Measurements from ENCODE around the gene SYT12.
A peak's percentile ranks its signal among the peaks of the same experiment; 100 is the strongest.

Gene SYT12

DNA sequence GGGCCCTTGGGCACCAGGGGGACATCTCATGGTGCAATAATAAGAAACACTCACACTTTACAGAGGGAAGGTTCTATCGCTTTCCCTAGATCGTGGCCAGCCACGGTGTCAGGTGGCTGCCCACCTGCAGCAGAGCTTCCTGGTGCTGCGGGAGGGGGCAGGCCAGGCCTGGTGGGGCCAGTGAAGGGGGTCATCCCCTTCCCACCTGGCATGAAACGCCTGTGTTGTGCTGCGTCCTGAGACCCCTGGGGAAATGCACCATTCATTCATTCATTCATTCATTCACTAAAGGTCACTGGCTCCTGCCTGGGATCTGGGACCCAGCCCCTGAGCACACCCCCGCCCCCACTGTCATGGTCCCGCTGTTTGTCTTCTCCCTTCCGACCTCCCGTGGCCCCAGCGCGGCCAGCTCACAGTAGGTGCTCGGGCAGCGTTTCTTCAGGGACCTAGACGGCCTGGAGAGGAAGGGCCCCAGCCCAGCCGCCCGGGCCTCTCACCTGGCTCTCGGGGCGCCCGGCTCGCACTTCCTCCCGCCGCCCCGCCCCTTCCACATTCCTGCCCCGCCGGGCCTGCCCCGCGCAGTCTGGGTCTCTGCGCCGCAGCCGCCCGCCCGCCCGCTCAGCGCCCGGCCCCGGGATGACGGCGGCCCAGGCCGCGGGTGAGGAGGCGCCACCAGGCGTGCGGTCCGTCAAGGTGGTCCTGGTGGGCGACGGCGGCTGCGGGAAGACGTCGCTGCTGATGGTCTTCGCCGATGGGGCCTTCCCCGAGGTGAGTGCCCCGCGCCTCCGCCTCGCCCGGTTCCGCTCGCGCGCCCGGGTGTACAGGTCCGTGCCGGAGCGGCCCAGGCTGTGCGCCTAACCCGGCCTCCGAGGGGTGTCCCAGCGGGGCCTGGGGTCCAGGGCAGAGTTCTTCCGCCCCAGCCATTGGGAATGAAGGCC, 33.6 kb downstream of the SYT12 start, which contains the start of gene RHOD:
RHOD (plus strand) TSS at position 581 of the 938 bp plus-strand sequence; CDS start at position 637, 56 bp downstream.
- DNase-seq: peak; percentile 16

- DNase-seq: no peak
Measured at GRCh38 chr11:67057205-67057672, 34.3 kb downstream of the SYT12 start.

GRCh38 chr11:67058506-67058905, 35.6 kb downstream of the SYT12 start:
- no peak for DNase-seq

- no peak for DNase-seq
Measured at GRCh38 chr11:67059671-67060070, 36.7 kb downstream of the SYT12 start.

DNA sequence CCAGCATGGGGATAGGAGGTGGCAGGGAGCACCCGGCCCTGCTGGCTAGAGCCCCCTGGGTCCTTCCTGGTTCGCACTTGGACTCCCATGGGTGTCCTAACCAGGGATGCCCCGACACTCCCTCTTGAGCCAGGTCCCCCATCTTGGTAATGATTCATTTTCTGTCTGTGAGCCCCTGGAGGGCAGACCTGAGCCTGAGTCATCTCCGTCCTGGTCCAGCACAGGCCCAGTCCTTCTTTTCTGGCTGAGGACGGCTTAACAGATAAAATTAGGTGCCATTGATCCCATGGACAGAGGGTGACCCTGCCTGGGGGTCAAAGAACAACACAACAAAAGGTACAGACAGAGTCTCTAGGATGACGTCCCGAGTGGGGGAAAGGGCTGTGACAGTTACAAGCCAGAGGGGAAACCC, 37.2 kb downstream of the SYT12 start:
- no peak for DNase-seq

GRCh38 chr11:67062526-67063373, 39.8 kb downstream of the SYT12 start:
- DNase-seq: no peak

DNA sequence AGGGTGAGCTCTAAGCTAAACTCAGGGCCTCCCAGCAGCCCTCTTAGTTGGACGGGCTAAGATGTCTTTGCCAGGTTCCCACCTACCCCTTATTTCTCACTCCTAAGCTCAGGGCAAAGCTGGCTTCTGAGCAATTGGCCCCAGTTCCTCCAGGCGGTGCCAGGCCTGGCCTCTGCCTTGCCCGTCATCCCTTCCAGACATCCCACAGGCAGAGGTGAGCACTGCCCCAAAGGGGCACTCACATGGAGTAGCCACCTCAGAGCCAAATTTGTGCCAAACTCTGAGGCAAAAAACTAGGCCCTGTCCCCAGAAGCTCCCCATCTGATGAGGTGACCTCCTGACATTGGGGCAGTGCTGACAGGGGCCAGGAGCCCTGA, 43.4 kb downstream of the SYT12 start:
- no peak for DNase-seq

DNA sequence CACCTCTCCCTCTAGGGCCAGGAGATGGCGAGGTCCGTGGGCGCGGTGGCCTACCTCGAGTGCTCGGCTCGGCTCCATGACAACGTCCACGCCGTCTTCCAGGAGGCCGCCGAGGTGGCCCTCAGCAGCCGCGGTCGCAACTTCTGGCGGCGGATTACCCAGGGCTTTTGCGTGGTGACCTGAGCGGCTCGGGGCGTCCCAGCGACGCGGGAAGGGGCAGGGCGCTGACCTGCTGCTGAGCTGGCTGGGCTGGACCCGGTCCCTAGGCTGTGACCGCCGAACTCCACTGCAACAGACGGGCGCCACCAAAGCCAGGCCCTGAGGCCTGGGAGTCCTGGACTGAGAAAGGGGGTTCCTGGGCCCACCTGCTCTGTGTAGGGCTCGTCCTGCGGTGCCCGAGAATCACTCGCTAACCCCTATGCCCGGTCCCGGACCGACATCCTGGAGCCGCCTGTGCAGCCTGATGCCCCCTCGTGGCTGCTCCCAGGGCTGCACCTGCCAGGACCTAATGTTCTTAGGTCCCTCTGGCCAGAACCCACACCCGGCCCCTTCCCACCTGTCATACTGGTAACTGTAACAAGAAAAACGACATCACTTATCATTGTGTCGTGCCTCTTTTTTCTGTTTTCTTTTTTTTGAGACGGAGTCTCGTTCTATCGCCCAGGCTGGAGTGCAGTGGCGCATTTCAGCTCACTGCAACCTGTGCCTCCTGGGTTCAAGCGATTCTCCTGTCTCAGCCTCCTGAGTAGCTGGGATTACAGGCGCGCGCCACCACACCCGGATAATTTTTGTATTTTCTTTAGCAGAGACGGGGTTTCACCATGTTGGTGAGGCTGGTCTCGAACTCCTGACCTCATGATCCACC, 48.7 kb downstream of the SYT12 start:
- peak; percentile 54 for DNase-seq

GRCh38 chr11:67072295-67072694, 49.4 kb downstream of the SYT12 start:
- no peak for DNase-seq

DNA sequence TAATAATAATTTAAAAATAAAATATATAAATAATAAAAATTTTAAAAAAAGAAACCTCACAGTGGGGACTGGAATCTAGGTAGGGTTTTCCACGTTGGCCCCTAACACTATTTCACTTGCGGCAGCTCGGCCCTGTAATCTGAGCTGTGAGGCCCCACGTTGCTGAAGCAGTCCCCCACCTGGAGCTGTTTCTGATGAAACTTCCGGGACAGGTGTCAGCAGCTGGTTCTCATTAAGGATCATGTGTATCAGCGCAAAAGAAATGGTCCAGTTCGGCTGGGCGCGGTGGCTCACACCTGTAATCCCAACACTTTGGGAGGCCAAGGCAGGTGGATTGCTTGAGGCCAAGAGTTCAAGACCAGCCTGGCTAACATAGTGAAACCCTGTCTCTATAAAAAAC, 51.0 kb downstream of the SYT12 start:
- no peak for DNase-seq

GRCh38 chr11:67076202-67076601, 53.3 kb downstream of the SYT12 start:
- DNase-seq: no peak

- no peak for DNase-seq
Measured at GRCh38 chr11:67079065-67079705, 56.3 kb downstream of the SYT12 start.

- DNase-seq: no peak
Measured at GRCh38 chr11:67082071-67082791, 59.3 kb downstream of the SYT12 start.

DNA sequence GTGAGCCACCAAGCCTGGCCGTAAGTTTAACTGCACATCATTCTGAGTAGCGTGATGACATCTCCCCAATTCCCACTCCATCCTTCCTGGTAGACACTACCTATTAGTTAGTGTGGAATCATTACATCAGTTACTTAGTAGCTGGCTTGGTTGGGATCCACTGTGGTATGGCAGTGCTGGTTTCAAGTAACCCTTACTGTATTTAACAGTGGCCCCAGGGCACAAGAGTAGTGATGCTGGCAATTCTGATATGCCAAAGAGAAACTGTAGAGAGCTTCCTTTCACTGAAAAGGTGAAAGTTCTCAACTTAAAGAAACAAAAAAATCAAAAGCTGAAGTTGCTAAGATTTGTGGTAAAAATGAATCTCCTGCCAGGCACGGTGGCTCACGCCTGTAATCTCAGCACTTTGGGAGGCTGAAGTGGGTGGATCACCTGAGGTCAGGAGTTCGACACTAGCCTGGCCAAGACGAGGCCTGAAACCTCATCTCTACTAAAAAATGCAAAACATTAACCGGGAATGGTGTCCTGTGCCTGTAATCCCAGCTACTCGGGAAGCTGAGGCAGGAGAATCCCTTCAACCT, 60.9 kb downstream of the SYT12 start:
- no peak for DNase-seq

GRCh38 chr11:67085617-67086016, 62.7 kb downstream of the SYT12 start:
- no peak for DNase-seq

GRCh38 chr11:67090717-67091116, 67.8 kb downstream of the SYT12 start:
- DNase-seq: no peak

DNA sequence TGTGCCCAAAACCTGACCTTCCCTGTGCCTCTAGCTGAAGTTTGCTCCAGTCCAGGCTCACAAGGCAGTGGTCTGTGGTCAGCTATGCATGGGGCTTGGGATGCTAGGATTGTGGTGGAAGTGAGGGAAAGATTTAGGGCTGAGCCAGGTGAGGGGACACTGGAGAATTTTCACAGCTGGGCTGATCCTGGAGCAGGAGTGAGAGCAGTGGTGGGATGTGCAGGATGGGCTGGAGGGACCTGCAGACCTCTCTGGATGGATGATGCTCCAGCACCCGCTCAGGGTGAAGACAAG, 72.2 kb downstream of the SYT12 start:
- DNase-seq: no peak

- no peak for DNase-seq
Measured at GRCh38 chr11:67098799-67099429, 76.0 kb downstream of the SYT12 start.

DNA sequence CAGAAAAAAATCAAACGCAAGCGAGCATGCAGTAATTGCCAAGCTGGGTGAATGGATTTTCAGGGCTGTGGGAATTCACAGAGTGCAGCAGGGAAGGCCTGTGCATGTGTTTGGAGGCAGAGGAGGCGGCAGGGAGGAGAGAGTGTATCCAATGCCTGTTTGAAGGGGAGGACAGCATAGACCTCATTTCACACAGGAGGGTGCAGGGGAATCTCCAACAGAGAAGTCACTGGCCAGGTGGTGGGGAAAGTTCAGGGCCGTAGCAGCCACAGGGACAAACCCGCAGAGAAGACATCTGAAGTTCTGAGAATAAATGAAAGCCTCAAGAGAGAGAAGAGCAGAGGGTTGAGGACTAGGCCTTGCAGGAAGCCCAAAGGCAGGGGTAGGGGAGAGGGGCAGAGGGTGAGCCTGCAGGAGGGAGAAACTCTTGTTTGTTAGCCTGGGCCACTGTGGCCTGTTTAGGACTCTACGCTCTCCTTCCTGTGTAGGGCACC, 76.9 kb downstream of the SYT12 start:
- DNase-seq: no peak
